AG08395 (cell line): ENCODE data around the gene TROAP.
"Not testable (repeated sequence)": the region's sequence is repeated elsewhere in the genome, so short reads cannot be mapped to it uniquely, and the experiment has no call there.

Source experiments
- DNase-seq: peaks from one replicate; pipeline ENCODE4 v3.0.0; 2012; ENCODE audit warnings: mixed read lengths, low spot score

TROAP gene

DNA sequence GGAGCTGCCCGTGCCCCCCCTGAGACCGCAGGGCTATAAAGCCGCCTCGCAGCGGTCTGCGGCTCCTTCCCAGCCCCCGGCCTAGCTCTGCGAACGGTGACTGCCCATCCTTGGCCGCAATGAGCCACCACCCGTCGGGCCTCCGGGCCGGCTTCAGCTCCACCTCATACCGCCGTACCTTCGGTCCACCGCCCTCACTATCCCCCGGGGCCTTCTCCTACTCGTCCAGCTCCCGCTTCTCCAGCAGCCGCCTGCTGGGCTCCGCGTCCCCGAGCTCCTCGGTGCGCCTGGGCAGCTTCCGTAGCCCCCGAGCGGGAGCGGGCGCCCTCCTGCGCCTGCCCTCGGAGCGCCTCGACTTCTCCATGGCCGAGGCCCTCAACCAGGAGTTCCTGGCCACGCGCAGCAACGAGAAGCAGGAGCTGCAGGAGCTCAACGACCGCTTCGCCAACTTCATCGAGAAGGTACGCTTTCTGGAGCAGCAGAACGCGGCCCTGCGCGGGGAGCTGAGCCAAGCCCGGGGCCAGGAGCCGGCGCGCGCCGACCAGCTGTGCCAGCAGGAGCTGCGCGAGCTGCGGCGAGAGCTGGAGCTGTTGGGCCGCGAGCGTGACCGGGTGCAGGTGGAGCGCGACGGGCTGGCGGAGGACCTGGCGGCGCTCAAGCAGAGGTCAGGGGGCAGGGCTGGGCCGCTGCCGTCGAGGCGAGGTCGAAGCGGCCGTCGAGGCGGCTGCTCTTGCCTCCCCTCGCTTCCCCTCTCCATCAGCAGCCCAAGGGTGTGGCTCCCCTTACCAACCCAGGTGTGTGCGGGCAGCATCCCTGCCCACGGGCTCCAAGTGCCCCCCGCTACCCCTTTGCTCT, 27.7 kb upstream of the TROAP start, which contains the start of gene PRPH:
Gene PRPH, plus strand, starts transcription at position 66 of the 855 bp plus-strand sequence. Its CDS starts 54 bp downstream, at position 120.
- no peak for DNase-seq

DNA sequence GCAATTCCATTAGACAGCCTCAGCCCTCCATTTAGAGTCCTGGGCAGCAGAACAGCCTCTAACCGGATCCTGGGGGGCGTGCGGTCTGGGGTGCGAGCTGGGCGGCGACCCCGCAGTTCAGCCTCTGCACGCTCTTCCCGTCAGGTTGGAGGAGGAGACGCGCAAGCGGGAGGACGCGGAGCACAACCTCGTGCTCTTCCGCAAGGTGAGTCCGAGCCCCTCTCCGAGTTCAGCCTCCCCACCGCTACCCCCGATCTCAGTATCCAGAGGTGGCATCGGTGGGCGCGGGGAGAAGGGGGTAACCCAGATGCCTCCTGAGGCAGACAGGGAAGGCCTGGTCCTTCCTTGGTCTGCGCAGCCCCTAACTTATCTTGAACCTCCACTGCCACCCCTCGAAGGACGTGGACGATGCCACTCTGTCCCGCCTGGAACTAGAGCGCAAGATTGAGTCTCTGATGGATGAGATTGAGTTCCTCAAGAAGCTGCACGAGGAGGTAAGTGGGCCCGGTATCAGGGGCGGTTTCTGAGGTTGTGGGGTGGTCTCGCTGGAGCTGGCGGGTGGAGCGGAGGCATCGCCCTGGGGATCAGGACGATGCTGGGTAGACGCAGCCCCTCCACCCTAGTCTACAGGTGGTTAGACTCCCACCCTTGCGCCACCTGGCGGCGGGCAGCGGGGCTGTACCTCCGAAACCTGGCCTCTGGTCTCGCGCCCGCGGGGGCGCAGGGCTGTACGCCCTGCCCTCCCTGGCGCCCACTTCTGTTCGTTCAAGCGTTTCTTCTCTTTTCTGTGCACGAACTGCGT, 26.8 kb upstream of the TROAP start:
- peak; percentile 48 for DNase-seq

DNA sequence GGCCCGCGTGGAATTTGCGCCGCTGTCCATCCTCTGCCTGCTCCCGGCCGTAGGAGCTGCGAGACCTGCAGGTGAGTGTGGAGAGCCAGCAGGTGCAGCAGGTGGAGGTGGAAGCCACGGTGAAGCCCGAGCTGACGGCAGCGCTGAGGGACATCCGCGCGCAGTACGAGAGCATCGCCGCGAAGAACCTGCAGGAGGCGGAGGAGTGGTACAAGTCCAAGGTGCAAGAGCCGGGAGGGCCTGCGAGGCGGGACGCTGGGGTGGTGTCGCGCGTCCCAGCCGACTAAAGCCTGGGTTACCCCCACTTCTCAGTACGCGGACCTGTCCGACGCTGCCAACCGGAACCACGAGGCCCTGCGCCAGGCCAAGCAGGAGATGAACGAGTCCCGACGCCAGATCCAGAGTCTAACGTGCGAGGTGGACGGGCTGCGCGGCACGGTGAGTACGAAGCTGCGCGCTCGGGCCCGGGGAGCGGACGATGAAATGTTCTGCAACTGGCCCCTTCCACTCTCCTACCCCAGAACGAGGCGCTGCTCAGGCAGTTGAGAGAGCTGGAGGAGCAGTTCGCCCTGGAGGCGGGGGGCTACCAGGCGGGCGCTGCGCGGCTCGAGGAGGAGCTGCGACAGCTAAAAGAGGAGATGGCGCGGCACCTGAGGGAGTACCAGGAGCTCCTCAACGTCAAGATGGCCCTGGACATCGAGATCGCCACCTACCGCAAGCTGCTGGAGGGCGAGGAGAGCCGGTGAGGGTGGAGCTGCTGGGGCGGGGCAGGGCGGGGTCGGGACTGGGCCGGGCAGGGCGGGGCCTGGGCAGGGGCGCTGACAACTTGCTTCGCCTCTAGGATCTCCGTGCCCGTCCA, 26.0 kb upstream of the TROAP start:
- DNase-seq: no peak

DNA sequence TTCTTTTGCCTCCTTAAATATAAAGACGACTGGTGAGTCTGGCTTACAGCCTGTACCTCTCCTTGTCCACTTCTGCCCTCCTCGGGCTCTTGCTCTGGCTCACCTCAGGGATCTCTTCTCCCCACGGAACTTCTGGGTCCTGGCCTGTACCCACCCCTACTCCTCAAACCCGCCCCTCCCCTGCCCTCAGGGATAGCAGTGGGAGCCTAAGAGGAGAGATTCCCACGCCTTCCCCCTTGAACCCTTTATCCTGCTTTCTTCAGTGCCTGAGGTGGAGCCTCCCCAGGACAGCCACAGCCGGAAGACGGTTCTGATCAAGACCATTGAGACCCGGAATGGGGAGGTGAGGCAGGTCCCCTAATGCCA, 25.4 kb upstream of the TROAP start:
- no peak for DNase-seq

DNA sequence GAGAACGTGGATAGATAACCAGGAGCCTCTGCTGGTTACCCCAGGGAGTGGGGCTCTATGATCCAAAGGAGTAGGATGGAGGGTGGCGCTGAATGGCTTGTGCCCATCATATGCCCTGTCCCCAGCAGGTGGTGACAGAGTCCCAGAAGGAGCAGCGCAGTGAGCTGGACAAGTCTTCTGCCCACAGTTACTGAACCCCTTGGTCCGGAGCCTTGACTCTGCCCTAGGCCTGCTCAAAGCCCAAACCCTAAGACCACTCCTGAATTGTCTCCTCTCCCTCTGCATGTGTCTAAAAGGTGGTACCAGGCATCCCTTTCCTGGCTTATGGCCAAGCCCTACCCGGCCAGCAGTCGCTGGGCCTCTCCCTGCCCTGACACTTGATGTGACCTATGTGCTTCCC, 24.9 kb upstream of the TROAP start:
- no peak for DNase-seq

DNA sequence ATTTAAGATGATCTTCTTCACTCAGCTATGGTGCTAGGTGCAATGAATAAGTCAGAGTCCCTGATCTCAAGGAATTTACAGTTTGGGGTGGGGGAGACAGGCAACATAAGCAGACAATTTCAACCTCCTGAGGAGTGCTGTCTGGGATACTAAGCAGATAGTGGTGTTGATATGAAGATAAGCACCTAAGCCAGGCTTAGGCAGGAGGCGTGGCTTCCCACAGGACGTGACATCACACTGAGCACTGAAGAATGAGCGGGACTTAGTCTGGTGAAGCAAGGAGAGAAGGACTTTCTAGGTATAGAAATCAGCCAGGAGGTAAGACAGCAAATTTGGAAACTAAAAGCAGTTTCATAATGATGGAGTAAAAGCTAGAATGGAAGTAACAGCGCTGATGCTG, 21.3 kb upstream of the TROAP start:
- no peak for DNase-seq

DNA sequence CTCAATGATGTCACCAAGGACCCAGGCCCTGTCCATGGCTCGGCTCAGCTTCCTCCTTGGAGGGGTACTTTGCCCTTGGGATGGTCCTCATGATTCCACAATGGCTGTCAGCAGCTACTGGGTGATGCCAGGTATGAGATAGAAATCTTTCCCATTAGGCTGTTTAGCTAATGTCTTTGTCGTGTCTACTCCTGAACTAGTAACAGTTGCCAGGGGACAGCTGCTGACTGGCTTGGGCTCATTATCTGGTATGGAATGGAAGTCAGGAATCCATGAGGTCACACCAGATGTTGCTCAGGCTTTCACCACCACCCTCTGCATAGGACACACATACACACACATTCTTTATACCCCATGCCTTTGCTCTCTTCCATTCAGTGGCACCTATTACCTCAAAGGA, 18.9 kb upstream of the TROAP start:
- peak; percentile 79 for DNase-seq

DNA sequence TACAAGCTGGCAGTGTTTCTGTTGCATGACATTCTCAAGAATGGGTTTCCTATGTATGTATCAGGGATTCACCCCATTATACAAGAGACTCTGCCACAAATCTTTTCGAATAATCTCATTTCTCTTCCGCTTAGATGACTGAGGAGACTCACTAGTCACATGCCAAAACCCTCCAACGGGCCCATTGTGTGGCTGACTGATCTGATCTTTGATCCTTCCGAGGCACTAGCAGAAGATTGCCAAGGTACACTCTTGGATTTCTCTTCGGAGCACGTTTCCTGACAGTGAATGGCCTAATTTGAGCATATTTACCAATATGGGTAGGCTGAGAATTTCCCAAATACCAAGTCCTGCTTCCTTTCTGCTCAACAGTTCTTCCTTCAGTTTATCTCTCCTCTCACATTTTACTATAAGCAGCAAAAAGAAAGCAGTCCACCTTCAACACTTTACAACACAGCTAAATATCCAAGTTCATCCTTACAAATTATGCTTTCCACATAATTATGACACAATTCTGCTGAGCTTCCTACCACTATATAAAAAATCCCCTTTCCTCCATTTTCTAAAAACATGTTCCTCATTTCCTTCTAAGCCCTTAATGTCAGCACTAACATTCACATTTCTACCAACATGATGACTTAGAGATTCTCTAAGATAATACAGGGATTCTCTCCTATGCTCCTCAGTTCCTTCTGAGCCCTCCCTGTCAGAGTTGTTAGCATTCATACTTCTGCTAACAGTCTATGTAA, 17.1 kb upstream of the TROAP start:
- DNase-seq: no peak

DNA sequence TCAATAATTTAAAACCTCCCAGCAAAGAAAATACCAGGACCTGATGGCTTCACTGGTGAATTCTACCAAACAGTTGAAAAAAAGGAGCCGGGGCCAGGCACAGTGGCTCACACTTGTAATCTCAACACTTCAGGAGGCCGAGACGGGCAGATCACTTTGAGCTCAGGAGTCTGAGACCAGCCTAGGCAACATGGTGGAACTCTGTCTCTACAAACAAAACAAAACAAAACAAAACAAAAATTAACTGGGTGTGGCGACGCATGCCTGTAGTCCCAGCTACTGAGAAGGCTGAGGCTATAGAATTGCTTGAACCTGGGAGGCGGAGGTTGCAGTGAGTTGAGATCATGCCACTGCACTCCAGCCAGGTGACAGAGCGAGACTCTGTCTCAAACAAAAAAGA, 13.7 kb upstream of the TROAP start:
- DNase-seq: no peak

DNA sequence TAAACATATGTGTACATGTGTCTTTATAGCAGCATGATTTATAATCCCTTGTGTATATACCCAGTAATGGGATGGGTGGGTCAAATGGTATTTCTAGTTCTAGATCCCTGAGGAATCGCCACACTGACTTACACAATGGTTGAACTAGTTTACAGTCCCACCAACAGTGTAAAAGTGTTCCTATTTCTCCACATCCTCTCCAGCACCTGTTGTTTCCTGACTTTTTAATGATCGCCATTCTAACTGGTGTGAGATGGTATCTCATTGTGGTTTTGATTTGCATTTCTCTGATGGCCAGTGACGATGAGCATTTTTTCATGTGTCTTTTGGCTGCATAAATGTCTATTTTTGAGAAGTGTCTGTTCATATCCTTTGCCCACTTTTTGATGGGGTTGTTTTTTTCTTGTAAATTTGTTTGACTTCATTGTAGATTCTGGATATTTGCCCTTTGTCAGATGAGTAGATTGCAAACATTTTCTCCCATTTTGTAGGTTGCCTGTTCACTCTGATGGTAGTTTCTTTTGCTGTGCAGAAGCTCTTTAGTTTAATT, 12.5 kb upstream of the TROAP start:
- not testable (repeated sequence) for DNase-seq

DNA sequence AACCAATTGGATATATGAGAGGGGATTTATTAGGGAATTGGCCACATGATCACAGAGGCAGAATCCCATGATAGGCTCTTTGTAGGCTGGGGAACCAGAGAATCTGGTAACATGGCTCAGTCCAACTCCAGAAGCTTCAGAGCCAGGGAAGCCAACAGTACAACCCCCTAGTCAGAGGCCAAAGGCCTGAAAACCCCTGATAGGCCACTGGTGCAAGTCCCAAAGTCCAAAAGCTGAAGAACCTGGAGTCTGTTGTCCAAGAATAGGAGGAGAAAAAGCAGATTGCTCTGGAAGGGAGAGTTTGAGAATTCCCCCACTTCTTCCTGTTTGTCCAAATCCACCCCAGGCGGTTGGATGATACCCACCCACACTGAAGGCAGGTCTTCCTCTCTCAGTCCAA, 8.2 kb upstream of the TROAP start:
- no peak for DNase-seq

DNA sequence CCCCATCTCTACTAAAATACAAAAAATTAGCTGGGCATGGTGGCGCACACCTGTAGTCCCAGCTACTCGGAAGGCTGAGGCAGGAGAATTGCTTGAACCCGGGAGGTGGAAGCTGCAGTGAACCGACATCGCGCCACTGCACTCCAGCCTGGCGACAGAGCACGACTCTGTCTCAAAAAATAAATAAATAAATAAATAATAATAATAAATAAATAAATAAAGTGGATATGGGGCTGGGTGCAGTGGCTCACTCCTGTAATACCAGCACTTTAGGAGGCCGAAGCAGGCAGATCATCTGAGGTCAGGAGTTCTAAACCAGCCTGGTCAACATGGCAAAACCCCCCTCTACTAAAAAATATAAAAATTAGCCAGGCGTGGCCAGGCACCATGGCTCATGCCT, 5.9 kb upstream of the TROAP start:
- DNase-seq: not testable (repeated sequence)

DNA sequence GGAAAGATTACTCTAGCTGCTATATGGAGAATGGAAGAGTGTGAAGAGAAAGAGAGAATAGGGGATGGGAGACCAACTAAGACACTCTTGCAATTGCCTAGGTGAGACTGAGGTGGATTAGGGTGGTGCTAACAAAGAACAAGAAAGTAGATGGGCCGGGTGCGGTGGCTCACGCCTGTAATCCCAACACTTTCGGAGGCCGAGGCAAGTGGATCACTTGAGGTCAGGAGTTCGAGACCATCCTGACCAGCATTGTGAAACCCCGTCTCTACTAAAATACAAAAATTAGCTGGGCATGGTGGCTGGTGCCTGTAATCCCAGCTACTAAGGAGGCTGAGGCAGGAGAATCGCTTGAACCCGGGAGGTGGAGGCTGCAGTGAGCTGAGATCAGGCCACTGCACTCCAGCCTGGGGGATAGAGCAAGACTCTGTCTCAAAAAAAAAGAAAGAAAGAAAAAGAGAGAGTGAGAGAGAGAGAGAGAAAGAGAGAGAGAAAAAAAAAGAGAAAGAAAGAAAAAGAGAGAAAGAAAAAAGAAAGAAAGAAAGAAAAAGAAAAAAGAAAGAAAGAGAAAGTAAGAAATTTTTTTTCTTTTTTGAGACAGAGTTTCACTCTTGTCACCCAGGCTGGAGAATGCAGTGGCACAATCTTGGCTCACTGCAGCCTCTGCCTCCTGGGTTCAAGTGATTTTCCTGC, 2.5 kb upstream of the TROAP start:
- not testable (repeated sequence) for DNase-seq

DNA sequence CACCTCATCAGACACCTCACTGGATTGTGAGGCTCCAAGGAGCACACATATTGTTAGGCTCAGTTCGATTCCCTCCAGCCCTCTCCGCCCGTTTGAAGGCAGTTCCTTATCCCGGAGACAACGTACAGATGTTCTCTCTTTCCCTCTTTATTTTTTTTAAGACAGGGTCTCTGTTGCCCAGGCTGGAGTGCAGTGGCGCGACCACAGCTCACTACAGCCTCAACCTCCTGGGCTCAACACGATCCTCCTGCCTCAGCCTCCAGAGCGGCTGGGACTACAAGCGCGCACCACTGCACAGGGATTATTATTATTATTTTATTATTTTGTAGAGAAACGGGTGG, 718 bp upstream of the TROAP start:
- no peak for DNase-seq

DNA sequence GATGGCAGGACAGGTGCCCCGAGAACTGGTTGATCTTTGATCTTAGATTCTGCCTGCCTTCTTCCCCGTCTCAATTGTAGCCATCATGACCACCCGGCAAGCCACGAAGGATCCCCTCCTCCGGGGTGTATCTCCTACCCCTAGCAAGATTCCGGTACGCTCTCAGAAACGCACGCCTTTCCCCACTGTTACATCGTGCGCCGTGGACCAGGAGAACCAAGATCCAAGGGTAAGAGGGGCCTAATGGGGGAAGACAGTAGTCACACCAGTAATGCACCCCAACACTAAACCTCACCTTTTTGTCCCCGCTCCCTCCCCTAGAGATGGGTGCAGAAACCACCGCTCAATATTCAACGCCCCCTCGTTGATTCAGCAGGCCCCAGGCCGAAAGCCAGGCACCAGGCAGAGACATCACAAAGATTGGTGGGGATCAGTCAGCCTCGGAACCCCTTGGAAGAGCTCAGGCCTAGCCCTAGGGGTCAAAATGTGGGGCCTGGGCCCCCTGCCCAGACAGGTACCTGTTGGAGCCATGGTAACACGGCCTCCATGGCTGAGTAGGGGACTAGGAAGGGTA, 556 bp downstream of the TROAP start:
- no peak for DNase-seq

DNA sequence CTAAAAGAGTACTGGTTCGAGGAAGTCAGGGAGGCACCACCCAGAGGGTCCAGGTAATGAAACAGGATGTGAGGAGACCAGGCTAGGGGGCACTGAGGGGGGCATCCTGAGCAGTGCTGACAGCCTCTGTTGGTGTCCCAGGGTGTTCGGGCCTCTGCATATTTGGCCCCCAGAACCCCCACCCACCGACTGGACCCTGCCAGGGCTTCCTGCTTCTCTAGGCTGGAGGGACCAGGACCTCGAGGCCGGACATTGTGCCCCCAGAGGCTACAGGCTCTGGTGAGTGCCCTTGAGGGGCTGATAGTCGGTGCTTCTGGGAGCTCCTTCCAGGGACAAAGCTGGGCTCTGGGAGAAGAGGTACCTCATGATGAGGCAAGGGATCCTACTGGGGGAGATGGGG, 2.6 kb downstream of the TROAP start:
- no peak for DNase-seq

DNA sequence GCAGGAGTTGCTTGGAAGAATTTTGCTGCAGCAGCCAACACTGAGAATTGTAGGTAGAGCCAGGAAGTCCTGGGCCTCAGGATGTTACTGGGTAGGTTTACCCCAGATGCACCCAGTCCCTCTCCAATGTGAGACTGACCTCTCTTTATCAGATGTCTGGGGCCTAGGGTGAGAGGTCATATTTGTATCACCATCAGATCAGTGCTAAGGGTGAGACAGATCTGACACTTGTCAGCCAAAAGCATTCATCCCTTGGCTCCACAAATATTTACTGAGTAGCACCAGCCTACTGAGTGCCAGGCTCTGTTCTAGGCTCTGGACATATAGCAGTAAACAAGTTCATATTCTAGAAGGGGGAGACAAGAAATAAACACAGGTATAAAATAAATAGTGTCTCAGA, 4.3 kb downstream of the TROAP start:
- no peak for DNase-seq

DNA sequence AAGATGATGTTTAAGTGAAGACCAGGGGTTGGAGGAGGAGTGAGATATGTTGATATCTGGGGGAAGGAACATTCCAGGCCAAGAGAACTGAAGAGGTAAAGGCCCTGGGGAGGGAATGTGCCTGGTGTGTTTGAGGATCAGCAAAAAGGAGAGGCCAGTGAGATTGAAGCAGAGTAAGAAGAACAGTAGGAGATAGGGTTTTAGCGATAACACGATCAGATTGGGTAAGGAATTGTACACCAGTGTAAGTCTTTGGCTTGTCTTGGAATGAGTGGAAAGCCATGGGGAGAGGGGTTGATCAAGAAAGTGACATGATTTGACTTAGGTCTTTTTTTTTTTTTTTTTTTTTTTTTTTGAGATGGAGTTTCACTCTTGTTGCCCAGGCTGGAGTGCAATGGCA, 4.8 kb downstream of the TROAP start:
- no peak for DNase-seq

DNA sequence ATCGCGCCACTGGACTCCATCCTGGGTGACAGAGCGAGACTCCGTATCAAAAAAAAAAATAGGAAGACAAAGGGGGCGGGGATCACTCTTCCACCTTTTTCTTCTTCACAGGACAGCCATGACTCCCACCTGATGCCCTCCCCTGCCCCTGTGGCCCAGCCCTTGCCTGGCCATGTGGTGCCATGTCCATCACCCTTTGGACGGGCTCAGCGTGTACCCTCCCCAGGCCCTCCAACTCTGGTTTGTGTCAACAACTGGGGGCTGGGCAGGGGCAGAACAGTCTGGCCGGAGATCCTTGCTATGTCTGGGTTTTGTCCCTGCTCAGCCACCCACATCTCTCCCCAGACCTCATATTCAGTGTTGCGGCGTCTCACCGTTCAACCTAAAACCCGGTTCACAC, 5.8 kb downstream of the TROAP start:
- DNase-seq: no peak

DNA sequence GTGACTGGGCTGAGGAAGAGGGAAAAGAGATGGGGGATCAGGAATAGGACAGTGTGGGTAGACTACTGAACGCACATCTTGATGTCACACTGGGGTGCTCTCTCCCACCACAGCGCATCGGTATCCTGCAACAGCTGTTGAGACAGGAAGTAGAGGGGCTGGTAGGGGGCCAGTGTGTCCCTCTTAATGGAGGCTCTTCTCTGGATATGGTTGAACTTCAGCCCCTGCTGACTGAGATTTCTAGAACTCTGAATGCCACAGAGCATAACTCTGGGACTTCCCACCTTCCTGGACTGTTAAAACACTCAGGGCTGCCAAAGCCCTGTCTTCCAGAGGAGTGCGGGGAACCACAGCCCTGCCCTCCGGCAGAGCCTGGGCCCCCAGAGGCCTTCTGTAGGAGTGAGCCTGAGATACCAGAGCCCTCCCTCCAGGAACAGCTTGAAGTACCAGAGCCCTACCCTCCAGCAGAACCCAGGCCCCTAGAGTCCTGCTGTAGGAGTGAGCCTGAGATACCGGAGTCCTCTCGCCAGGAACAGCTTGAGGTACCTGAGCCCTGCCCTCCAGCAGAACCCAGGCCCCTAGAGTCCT, 7.1 kb downstream of the TROAP start:
- DNase-seq: no peak
